Nephron (organoid): Measurements from ENCODE around the gene CSH1.

Experiments
- H3K27ac Mint-ChIP-seq, 3 experiments: 2 replicates each; pipeline ENCODE4 v1.8.0; 2020; ENCODE audit warnings: mixed read lengths in 3 of 3, mild to moderate bottlenecking in 2 of 3, moderate library complexity in 1 of 3
- H3K27me3 Mint-ChIP-seq: 2 replicates; pipeline ENCODE4 v1.8.0; 2021; ENCODE audit warnings: low read depth, mild to moderate bottlenecking, moderate library complexity, mixed read lengths
- H3K36me3 Mint-ChIP-seq: 2 replicates; pipeline ENCODE4 v1.8.0; 2020; ENCODE audit warnings: low read depth, mixed read lengths
- H3K4me1 Mint-ChIP-seq: 2 replicates; pipeline ENCODE4 v1.8.0; 2020; ENCODE audit warnings: mixed read lengths
- H3K4me3 Mint-ChIP-seq, 3 experiments: 2 replicates each; pipeline ENCODE4 v1.8.0; 2020; ENCODE audit warnings: mild to moderate bottlenecking in 3 of 3, mixed read lengths in 3 of 3, moderate library complexity in 2 of 3
- H3K9me3 Mint-ChIP-seq: 2 replicates; pipeline ENCODE4 v1.8.0; 2020; ENCODE audit warnings: mixed read lengths
- CTCF ChIP-seq, 3 experiments: fragments of 200-600 bp; sonication (generic); IDR thresholded peaks; one replicate each; pipeline ENCODE4 v1.5.0; 2021; ENCODE audit warnings: antibody characterized with exemption in 3 of 3; ENCODE audit not compliant: unreplicated experiment in 3 of 3

The CSH1 gene

GRCh38 chr17:63934183-63935112 is 38.1 kb upstream of the CSH1 start:
- Mint-ChIP-seq H3K4me1 (peaks cover 15% of the 10 kb centered on the region), H3K9me3 (no peaks in the 10 kb centered on the region), H3K27ac (no peak overlapping the region), H3K4me3 (no peak overlapping the region), H3K27me3 (peaks cover 8% of the 10 kb centered on the region), H3K36me3 (no peaks in the 10 kb centered on the region)
- TF ChIP-seq CTCF (IDR thresholded peaks at IDR 0.05; ENCODE audit: unreplicated experiment in 3 of 3): no peak

GRCh38 chr17:63933598-63933997 is 37.2 kb upstream of the CSH1 start:
- Mint-ChIP-seq H3K9me3 (no peaks in the 10 kb centered on the region), H3K36me3 (no peaks in the 10 kb centered on the region), H3K27ac (peak overlapping the region in 1 of 3 experiments; percentile 33), H3K4me1 (peaks cover 8% of the 10 kb centered on the region), H3K4me3 (no peak overlapping the region), H3K27me3 (no peaks in the 10 kb centered on the region)
- no peak for TF ChIP-seq CTCF (IDR thresholded peaks at IDR 0.05; ENCODE audit: unreplicated experiment in 3 of 3)

- no peaks in the 10 kb centered on the region for H3K27me3 Mint-ChIP-seq
- no peaks in the 10 kb centered on the region for H3K4me1 Mint-ChIP-seq
- no peaks in the 10 kb centered on the region for H3K36me3 Mint-ChIP-seq
- no peak overlapping the region for H3K27ac Mint-ChIP-seq
- no peak for TF ChIP-seq CTCF (IDR thresholded peaks at IDR 0.05; ENCODE audit: unreplicated experiment in 3 of 3)
- H3K4me3 Mint-ChIP-seq: no peak overlapping the region
- H3K9me3 Mint-ChIP-seq: no peaks in the 10 kb centered on the region
Measured at GRCh38 chr17:63932721-63933120, 36.3 kb upstream of the CSH1 start.

- H3K4me1 Mint-ChIP-seq: no peaks in the 10 kb centered on the region
- TF ChIP-seq CTCF (IDR thresholded peaks at IDR 0.05; ENCODE audit: unreplicated experiment in 3 of 3): no peak
- H3K27ac Mint-ChIP-seq: peak within 1 kb of the TSS in 1 of 3 experiments; percentile 9
- H3K4me3 Mint-ChIP-seq: no peak within 1 kb of the TSS
- no peaks in the 10 kb centered on the region for H3K9me3 Mint-ChIP-seq
- H3K36me3 Mint-ChIP-seq: no peaks in the 10 kb centered on the region
- no peaks in the 10 kb centered on the region for H3K27me3 Mint-ChIP-seq
Measured at GRCh38 chr17:63931981-63932561, 35.7 kb upstream of the CSH1 start, which contains the start of gene CD79B. Gene CD79B (minus strand): TSS chr17:63932331. CDS start chr17:63932261, 70 bp downstream.

- no peaks in the 10 kb centered on the region for H3K36me3 Mint-ChIP-seq
- H3K9me3 Mint-ChIP-seq: no peaks in the 10 kb centered on the region
- H3K4me3 Mint-ChIP-seq: no peak overlapping the region
- TF ChIP-seq CTCF (IDR thresholded peaks at IDR 0.05; ENCODE audit: unreplicated experiment in 3 of 3): no peak
- H3K27me3 Mint-ChIP-seq: no peaks in the 10 kb centered on the region
- no peak overlapping the region for H3K27ac Mint-ChIP-seq
- no peaks in the 10 kb centered on the region for H3K4me1 Mint-ChIP-seq
Measured at GRCh38 chr17:63930951-63931575, 34.7 kb upstream of the CSH1 start.
